NCI-H1694 (cell line): Measurements from ENCODE around the gene SUN2.

Experiments used
- DNase-seq: peaks from one replicate; lab custom pipeline; 2025; lab: John Stamatoyannopoulos, UW

SUN2 gene

DNA sequence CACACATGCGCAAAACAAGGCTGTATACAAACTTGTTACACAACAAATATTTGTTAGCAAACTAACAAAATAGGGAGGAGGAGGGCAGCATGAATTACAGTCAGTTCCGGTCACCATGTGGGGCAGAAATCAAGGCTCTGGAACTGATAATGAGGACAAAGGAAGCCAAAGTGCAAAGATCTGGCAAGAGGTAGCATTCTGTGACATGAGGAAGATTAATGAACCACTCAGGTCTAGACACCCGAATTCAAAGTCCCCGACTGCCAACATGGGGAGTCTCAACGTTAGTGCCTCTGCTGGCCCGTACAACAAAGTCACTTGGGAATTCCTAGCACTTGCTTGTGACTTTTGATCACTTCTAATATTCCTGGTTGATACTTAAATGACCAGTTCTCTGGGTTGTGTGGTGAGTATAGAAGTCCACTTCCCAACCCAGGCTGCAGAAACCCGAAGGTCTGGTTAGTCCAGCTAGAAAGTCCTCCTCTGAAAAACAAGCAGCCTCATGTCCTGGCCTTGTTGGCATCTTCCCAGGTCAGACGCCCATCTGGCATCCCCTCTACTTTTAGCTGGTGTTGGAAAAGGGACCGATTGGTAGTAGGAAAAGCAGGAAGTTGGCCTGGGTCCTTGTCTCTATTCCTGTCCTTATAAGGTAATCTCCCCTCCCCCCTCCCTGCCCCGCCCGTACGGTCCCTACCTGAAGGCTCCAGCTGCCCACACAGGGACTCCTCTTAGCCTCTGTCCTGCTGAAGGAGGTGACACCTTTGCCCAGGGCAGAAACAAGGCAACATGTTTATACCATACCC is 1.6 kb downstream of the SUN2 start:
- DNase-seq = peak; percentile 42

GRCh38 chr22:38751422-38752346 is 4.1 kb downstream of the SUN2 start:
- DNase-seq = no peak

GRCh38 chr22:38751066-38751421 is 4.8 kb downstream of the SUN2 start:
- DNase-seq = no peak

GRCh38 chr22:38750638-38751037 is 5.2 kb downstream of the SUN2 start:
- DNase-seq = no peak

DNA sequence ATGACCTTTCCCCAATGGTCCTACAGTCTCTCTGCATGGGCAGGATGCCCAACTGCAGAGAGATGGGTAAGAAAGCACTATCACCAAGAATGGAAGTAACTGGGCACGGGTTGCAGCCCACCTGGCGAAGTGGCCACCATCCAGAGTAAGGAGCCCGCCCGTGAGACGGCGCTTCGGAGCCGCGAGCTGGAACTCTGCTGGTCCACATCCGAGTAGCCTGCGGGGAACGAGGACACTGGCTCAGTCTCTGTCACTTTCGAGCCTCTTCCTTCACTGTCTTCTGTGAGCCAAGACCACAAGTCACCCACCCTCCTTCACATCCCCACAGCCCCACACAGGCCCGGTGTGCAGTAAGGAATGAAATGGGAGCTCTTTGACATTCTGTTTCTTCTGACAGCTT is 5.7 kb downstream of the SUN2 start:
- DNase-seq = no peak

- DNase-seq = no peak
These were observed 7.2 kb downstream of the SUN2 start for GRCh38 chr22:38748487-38749136.

DNA sequence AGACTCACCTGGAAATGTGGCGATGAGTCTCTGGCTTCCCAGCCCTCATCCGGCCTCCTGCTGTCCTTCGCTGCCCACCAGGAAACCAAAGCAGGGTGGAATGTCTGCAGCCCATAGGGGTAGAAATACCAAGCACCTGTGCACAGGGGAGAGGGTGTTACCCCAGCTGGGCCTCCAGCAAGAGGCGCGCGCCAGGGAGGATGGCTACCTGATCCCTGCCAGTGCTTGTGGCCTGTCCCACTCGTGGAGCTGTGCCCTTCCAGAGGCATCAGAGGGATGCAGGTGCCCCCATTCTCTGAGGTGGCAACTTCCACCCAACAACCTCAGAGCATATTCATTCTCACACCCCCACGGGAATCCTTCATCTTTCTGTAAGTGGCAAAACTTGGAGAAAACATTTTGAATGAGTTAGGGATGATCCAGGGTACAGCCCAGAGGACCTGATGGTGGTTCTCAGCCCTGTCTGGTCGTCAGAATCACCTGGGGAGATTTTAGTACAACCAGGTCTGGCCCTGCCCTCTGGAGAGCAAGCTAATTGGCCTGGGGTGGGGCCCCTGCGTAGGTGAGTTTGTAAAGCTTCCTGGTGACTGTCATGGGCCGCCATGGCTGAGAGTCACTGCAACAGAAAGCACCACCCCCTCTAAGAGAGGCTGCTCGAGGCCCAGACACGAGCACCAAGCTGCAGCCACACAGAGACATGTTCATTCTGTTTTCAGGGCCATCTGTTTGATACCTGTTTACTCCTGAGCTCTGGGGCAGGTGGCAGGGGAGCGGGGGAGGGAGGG is 9.9 kb downstream of the SUN2 start:
- no peak for DNase-seq

DNA sequence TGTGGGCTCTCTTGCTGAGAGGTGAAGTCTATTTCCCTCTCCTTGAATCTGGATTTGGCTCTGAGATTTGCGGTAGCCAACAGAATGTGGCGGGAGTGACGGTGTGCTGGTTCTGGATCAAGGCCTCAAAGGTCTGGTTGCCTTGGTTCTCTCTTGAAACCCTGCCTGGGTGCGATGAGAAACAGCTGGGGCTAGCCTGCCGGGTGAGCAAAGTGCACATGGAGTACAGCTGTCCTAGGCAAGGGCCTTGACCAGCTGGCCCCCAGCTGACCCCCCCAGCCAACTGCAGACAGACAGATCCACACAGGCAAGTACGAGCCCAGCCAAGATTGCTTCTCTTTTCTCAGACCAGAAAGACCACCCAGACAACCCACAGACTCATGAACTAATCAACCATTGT is 10.8 kb downstream of the SUN2 start:
- no peak for DNase-seq

GRCh38 chr22:38742176-38742942 is 13.4 kb downstream of the SUN2 start:
- no peak for DNase-seq

DNA sequence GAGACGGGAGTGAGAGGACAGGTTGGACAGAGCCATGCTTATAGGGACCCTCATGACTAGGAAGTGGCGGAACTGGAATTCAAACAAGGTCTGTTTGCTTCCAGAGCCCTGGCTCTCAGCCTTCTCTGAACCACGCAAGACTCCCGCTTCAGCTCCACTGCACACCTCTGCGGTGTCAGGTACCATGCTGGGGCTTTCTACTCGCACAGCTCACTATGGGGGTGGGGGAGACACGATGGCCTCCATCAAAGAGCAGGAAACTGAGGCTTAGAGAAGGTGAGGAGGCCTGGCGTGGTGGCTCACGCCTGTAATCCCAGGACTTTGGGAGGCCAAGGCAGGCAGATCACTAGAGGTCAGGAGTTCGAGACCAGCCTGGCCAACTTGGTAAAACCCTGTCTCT is 14.2 kb downstream of the SUN2 start:
- no peak for DNase-seq

GRCh38 chr22:38741166-38741565 is 14.6 kb downstream of the SUN2 start:
- no peak for DNase-seq

DNA sequence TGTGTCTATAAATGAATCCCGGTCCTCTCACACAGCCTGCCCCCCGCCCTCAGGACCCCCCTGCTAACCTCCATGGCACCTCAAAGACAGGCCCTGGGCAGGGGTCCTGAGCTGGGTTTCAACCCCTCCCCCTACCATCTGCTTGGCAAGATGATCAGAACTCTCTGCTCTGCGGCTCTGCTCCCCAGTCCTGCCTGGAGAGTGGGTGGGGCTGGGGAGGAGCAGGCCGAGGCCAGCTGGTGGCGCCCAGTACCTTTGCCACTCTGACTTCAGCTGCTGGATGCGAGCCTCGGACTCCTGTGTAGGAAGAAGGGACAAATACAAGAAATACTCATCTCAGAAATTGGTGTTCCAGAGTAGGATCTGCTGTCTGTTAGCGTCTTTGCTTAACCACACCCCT is 15.0 kb downstream of the SUN2 start:
- DNase-seq = no peak

DNA sequence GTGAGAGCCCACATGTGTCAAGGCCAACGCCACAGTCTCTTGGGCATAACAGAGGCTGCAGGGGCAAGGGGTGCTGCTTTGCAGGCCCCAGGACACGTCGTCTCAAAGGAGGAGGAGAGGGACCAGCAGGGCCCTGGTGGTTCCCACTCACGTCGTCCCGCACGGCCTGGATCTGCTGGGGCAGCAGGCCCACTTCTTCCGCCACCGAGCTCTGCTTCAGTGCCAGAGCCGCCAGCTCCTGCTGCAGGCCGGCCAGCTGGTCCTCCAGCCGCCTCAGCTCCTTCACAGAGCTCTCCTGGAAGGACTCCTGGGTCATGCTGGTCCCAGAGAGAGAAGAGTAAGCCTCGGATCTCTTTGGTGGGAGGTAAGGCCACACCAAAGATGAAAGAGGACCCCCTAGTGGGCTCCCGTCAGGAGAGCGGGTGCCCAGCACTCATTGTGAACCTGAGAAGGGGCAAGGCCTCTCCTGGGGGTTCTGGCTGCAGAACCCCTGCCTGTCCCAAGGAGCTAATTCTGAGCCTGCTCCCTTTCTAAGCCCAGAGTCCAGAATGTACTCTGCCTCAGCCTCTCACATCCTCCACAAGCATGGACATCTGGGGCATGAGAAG is 15.6 kb downstream of the SUN2 start:
- DNase-seq = no peak

GRCh38 chr22:38739300-38740055 is 16.3 kb downstream of the SUN2 start:
- DNase-seq = no peak

DNA sequence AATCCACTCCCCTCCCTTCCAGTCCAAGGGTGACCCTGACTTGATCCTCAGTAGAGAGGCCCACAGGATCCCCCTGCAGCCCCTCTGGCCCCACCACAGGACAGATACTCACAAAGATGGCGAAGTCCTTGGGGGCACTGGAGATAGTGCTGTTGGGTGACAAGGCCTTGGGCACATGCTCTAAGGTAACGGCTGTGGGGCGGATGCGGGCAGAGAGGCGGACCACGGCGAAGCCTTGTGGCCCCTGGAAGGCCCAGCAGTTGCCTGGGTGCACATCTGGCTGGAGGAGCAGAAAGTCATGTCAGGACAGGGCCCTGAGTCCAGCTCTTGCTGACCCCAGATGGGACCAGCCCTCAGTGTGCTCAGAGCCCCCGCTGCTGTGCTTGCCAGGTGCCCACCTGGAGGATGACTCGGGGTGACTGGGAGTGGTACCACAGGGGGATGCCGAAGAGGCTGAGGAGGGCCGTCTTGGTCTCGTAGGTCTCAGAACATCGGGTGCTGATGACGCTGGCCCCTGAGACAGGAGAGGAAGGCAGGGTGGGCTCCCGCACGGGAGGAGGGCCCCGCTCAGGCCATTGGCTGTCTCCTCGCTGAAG is 17.2 kb downstream of the SUN2 start:
- DNase-seq = no peak

- no peak for DNase-seq
These were observed 18.3 kb downstream of the SUN2 start for GRCh38 chr22:38737302-38738060.

DNA sequence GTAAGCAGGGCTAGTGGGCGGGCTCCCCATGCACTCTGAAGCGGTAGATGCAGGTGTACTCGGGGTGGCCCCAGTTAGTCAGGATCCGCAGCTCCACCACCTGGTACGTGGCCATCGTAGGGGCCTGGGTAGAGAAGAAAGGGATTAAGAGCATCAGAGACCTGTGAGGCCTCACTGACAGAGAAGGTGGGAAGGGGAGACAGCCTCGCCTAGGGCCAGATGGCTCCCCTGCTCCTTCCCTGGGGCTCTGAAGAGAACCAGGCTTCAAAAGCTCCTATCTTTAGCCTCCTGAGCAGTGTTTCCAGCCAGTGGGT is 19.6 kb downstream of the SUN2 start:
- no peak for DNase-seq

GRCh38 chr22:38735465-38736256 is 20.1 kb downstream of the SUN2 start:
- no peak for DNase-seq
